HUDEP-2 (cell line): ENCODE measurements around the gene SOWAHD.

Source experiments
- DNase-seq, 76 experiments: peaks; one replicate each; lab custom pipeline; 2025; ENCODE audit not compliant: unreplicated experiment in 76 of 76; lab: John Stamatoyannopoulos, UW

Gene SOWAHD

GRCh38 chrX:119809185-119809666 lies 50.8 kb downstream of the SOWAHD start:
- DNase-seq, result peak in 45 of 76 experiments; percentile 0 to 79 (median 17)
